Fibroblast of skin of right biceps (primary cell): ENCODE measurements around the gene CDC42BPB.

Source experiments
- DNase-seq: peaks from one replicate; pipeline ENCODE4 v3.0.0-alpha.2; 2013

The CDC42BPB gene

GRCh38 chr14:103013028-103013427, 44.3 kb downstream of the CDC42BPB start:
- no peak for DNase-seq

- no peak for DNase-seq
These were observed 47.8 kb downstream of the CDC42BPB start for GRCh38 chr14:103009559-103009958.

DNA sequence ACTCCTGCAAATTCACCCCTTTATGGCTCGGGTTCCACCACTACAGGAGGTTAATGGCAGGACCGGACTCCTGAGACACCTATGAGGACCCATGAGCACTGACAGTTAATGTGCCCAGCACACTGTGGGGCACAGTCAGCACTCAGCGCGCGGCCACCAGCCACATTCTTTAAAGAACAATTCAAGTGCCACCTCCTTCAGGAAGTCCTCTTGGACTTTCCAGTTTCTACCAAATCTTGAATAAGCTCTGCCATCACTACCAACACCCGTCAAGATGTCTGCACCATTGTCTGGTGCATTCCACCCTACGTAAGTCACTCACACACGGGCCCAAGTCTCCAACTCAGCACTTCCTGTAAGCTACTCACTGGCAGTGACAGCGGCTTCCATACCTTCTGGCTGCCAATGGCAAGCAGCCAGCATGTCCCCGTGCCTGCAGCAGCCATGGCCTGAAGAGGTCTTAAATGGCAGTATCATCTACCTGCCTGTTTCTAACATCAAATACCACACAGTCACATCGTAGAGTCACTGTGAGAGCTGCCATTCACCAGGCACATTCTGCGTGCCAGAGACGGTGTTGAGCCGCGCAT, 48.5 kb downstream of the CDC42BPB start:
- DNase-seq: peak; percentile 82

DNA sequence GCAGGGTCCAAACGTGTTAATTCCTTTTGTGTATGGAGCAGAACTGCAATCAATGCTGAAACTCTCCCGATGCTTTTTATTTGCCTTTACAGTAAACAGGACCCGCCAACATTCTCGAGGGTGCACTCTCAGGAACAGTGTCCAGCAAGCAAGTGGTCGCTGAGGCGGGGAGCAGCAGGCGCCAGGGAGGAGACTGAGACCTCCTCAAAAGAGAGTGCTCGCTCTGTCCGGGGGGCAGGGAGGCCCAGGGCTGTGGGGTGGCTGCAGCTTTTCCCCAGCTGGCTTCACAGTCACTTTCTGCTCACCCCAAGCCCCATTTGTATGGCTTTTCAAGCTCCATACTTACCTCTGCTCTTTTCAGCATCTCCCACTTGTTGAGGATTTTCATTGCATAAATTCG, 49.2 kb downstream of the CDC42BPB start:
- no peak for DNase-seq

GRCh38 chr14:103007555-103007954, 49.8 kb downstream of the CDC42BPB start:
- no peak for DNase-seq

DNA sequence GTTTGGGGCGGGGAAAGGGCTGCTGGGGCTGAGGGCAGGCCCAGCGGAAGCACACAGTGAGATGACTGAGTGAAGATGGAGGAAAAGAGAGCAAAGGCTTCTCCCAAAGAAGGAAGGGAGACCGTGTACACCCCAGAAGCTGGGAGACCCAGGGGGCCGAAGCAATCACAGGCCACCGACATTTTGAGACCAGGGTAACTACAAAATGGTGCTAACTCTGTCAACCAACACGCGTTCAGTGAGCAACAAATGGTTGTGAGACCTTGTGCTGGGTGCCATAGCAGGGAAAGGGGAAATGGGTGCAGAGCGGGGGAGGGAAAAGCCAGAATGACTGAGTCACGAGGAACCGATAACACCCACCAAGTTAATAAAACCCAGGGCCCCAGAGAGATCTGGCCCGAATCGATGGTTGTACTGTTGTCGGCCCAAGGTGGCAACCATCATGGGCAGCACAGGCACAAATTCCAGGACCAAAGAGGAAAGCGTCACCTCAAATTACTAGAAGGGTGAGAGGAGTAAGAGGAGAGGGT, 50.3 kb downstream of the CDC42BPB start:
- DNase-seq: no peak

GRCh38 chr14:103006106-103006505, 51.2 kb downstream of the CDC42BPB start:
- DNase-seq: no peak

DNA sequence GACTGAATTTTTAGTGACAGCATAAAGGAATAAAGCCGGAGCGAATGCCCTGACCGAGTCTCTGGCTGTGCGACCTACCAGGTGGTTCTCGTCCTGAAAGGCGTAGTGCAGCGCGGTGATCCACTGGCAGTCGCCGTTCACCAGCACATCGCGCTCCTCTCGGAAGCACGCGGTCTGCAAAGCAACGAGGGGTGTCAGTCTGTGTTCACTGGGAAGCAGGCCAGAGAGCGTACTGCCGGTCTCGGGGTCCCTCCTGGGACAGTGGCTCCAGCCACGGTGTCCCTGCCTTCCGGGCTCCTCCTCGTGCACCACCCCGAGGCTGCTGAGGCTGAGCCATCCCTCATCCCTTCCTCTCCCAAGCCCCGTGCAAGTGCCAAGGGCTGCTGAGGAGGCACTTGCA, 53.5 kb downstream of the CDC42BPB start:
- no peak for DNase-seq

DNA sequence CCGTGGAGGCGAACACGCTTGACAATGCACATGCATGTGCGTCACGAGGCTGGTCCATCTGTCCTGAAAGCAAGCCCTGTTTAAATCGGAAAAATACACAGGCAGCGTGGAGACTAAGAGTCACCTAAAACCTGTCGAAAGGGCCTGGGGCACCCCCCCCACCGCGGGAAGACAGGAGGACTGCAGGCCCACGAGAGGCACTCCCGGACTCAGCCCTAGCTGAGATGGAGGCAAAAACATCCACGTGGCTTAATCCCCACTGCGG, 54.1 kb downstream of the CDC42BPB start:
- DNase-seq: no peak

GRCh38 chr14:103002578-103003350, 54.6 kb downstream of the CDC42BPB start:
- DNase-seq: no peak

DNA sequence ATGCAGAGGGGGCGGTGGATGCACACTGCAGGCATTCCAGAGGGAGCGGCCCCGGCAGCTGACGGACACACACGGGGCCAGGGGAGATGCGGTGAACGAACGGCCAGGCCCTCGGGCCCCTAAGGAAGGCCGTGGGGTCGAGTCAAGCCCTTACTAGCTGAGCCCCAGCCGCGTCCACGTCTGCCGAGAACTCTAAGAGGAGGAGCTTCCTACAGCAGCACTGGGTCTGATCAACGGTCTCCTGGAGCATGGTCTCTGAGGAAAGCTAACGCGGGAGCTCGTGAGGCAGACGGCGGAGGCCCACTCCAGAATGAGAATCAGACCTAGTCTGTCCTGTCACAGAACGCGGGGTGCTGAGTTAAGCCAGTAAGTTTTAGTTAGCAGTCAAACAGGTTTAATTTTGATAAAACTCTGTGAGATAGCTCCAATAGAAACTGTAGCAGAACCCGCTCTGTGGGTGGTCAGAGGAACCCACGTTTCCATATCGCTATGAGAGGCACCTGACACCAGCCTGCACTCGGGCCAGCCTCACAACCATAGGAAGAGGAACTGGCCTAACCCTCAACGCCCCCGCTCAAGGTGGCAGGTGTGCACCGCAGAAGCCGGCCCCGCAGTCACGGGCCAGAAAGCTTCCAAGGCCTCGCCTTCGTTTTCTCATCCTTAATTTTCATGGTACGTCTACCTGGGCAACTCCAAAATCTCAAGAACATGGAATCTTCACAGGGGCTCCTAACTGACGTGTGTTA, 55.5 kb downstream of the CDC42BPB start:
- DNase-seq: no peak

GRCh38 chr14:103001226-103001625, 56.1 kb downstream of the CDC42BPB start:
- no peak for DNase-seq

DNA sequence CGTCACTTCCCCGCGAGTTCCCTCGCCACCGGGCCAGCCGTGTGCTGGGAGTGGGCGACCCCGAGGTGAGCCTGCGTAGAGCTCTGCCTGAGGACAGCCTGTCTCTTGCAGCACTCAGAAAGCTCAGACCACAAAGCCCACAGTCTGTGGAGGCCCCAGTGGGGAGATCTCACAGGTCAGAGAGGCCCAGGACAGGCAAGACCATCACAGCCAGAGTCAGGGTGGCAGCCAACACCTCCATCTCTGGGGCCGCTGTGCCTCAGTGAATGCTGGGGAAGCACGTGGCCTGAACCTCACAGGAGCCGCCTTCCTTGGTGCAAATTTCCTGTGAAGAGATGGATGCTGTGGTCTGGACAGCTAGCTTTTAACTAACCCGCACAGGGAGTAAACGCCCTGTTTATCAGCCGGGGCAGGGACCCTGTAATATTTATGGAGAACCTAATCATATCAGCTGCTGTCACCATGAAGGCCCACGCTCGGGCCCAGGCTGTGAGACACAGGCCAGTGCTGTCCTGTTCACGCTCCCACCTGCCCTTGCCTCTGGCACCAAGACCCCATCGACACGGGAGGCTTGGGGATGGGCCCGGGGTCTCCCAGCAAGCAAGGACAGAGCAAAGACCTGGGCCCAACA, 56.9 kb downstream of the CDC42BPB start:
- DNase-seq: no peak

DNA sequence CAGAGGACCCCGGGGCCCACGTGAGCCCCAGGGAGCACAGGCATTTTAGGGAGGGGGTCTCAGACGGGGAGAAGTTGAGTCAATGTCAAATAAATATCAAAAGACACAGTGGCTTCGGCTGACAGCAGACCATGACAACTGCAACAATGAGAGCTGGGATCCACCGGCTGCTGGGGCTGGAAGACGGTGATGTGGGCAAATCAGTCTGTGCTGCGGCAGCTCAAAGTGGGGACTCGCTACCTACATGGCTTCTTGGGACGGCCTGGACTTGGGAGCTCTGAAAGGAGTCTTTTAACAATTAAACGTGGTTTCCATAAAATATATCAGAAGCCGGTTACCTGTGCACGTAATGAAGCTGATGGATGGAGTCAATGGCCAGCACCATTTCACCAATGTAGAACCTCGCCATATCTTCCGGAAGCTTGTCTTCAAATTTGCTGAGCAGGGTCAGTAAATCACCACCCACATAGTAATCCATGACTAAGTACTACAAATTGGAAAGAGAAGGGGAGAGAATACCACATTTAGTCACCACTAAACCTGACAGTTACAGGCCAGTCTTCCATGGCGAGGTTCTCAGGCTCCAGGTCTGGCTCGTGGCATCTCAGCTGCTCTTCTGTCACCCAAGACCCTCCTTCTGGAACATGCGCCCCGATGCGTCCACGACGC, 58.0 kb downstream of the CDC42BPB start:
- peak; percentile 24 for DNase-seq

DNA sequence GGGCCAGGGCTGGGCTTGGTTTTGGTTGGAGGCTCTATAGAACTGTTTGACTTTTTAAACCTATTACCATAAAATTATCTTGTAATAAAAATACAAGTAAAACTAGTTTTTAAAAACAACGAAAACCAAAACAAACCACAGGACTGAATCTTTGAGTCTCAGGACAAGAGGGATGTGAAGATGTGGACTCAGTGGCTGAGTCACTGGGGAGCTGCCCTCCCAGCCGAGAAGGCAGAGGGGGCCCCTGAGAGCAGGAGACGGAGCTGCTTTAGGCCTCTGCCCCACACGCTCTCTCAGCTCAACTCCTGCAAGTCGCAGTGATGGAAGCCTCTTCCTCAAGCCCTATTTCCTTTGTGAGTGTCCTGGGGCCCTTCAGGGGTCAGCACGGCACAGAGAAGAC, 59.0 kb downstream of the CDC42BPB start:
- DNase-seq: peak; percentile 18

- DNase-seq: no peak
These were observed 60.4 kb downstream of the CDC42BPB start for GRCh38 chr14:102996941-102997340.

- no peak for DNase-seq
These were observed 62.7 kb downstream of the CDC42BPB start for GRCh38 chr14:102994689-102995088.

- peak; percentile 34 for DNase-seq
These were observed 63.8 kb downstream of the CDC42BPB start for GRCh38 chr14:102993523-102993922.

DNA sequence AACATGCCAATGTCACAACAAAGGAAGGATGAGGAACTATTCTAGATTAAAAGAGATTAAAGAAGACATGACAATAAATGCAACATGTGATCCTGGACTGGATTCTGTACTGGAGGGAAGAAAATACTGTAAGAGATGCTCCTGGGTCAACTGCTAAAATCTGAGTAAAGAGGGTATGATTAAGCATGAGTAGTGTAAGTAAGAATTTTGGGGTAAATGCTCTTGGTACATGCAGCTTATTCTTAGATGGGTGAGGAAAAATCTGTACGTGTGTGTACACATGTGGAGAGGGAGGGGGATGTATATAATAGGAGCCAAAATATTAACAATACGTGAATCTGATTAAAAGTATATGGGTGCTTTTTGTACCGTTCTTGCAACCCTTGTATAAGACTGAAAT, 66.0 kb downstream of the CDC42BPB start:
- no peak for DNase-seq

DNA sequence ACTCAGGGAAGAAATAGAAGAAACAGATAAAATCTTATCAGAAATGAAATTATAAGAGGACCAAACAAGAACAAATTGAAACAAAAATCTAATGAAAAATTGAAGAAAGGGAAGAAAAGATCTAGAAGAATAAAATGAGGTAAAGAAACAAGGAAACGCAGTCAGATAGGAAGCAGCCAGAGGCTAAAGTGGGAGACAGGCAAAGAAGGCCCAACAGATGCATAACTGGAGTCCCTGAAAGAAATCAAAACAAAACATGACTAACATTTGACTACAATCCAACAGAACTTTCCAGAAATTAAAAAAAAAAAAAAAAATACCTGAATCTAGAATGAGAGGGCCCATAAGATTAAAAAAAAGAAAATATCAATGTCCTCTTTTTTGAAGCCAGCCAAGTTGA, 69.3 kb downstream of the CDC42BPB start:
- DNase-seq: no peak

DNA sequence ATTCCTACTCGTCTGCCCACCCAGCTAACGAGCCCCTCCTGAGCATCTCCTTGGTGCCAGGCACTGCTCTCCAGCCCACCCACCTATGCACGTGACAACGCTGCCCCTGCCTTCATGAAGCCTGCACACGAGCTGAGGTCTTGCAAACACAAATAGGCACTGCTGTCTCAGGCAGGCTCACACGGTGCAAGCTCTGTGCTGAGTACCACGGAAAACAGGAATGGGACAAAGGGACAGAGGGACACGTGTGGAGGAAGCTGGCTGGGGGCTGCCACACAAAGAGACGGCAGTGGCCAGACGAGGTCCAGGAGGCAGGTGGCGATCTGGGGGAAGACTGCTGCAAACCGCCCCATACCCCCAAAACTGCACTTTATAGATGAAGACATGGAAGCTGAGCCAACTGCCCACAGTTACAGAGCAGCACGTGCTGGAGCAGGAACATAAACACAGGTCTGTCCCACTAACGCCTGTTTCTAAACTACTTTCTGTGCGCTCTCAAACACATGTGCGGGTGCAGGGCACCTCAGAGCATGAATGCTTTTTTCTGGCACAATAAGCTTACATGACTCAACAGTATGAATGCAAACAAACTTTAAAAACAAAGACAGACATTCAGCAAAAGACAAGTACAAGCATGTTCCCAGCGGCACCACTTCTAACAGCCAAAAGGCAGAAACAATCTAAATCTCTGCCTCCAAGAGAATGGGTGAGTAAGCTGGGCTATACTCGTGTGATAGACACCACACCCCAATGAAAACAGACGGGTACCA, 70.4 kb downstream of the CDC42BPB start:
- no peak for DNase-seq

DNA sequence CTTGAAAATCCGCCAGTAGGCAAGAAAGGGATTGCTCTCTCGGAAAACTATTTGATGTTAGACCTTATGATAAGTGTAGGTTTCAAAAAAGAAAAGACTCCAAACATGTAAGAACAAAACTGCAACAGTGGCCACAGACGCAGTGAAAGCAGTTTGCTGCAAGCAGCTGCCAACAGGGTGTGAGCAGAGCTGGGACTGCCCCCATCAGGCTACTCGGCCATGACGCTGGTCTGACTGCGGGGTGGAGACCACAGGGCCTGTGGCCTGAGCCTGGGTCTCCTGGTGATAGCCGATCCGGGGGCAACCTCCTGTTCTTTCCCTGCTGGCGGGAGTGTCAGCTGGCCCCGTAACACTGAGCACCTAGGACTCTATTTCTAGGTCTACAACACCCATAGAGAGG, 71.7 kb downstream of the CDC42BPB start:
- DNase-seq: no peak
